Central memory CD4-positive, alpha-beta T cell (primary cell): ENCODE measurements around the gene PHOX2A.
"Not testable (repeated sequence)": the region's sequence is repeated elsewhere in the genome, so short reads cannot be mapped to it uniquely, and the experiment has no call there.

Experiments used
- DNase-seq: peaks from one replicate; pipeline ENCODE4 v3.0.0; 2022

Gene PHOX2A

DNA sequence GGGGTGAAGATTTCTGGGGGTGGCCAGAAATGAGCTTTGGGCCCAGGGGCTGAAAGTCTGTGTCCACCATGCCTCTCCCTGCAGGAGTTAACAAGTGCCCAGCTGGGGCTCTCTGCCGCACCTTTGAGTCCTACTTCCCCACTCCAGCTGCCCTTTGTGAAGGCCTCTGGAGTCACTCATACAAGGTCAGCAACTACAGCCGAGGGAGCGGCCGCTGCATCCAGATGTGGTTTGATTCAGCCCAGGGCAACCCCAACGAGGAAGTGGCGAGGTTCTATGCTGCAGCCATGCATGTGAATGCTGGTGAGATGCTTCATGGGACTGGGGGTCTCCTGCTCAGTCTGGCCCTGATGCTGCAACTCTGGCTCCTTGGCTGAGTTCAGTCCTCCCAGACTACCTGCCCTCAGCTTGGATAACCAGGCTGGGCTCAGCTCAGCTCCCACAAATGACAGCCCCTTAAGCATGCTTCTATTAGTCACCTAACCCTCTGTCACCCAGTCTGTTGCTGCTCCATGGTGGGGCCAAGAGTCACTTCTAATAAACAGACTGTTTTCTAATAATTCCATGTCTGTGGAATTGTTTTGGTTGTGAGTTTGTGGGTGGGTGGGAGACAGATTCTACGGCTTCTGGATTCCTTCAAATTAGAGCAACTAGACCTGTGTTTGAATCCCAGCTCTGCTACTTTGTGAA is 22.4 kb downstream of the PHOX2A start:
- DNase-seq: no peak

DNA sequence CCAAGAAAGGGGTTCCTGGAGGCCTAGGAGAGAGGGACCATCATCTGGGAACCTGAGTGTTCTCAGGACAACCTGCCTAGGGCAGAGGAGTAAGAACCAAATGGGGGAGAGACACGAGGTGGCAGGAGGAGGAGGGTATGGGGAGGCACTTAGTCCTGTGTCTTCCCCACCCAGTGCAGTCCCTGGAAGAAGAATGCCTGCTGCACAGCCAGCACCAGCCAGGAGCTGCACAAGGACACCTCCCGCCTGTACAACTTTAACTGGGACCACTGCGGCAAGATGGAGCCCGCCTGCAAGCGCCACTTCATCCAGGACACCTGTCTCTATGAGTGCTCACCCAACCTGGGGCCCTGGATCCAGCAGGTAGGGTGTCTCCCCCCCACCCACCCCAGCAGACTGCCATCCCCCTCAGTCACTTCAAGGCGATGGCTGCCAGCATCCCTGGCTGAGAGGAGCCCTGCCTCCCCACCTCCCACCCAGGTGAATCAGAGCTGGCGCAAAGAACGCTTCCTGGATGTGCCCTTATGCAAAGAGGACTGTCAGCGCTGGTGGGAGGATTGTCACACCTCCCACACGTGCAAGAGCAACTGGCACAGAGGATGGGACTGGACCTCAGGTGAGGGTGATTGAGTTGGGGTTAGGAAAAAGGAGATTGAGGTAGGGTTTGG is 23.1 kb downstream of the PHOX2A start:
- no peak for DNase-seq

DNA sequence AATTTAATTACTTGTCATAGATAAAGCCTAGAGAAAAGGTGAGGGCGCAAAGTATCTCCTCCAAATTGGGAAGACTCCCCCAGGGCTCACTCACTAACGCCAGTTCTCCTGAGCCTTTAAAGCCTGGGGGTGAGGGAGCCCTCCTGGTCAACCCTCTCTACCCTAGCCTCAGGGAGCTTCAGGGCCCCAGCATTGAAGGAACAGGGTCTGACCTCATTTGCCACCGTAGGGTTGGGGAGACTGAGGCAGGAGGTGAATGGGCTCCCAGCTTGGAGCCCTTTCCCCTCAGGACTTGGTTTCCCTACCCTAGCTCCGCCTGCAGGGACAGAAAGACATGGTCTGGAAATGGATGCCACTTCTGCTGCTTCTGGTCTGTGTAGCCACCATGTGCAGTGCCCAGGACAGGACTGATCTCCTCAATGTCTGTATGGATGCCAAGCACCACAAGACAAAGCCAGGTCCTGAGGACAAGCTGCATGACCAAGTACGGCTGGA is 25.7 kb downstream of the PHOX2A start:
- DNase-seq: no peak

GRCh38 chr11:72217841-72218240 is 26.1 kb downstream of the PHOX2A start:
- DNase-seq: no peak

DNA sequence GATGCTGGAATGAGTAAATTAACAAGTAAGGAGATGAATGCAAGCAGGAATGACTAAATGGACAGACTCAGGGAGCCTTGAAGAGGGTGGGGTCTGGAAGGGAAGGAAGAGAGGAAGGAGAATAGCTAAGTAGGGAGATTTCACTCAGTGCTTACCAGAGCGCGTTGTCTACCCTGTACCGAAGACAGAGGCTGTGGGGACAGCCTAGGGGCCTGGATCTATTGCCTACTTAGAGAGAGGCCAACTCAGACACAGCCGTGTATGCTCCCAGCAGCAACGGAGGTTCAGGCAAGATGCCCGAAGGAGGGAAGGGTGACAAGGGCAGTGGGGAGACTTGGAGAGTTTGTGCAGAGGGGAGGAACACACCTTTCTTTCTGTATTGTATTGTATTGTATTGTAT is 27.3 kb downstream of the PHOX2A start, which contains the start of gene FOLR2:
Gene FOLR2 (plus strand): TSS at position 157 of the 400 bp plus-strand sequence. CDS start 1,791 bp downstream, outside the sequence.
- DNase-seq: no peak

GRCh38 chr11:72209101-72209500 is 34.9 kb downstream of the PHOX2A start:
- DNase-seq: no peak

- no peak for DNase-seq
These were observed 35.7 kb downstream of the PHOX2A start for GRCh38 chr11:72208281-72208680.

DNA sequence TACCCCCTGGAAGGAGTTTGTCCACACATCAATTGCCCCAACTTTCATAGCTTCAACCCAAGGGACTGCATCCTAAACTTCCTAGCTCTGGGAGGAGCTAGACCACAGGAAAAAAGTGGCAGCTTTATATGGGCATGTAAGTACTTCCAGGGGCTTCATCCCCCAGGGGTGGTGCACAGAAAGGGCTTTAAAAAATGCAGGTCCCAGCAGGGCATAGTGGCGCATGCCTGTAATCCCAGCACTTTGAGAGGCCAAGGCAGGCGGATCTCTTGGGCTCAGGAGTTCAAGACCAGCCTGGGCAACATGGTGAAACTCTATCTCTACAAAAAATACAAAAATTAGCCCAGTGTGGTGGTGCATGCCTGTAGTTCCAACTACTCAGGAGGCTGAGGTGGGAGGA is 37.2 kb downstream of the PHOX2A start:
- DNase-seq: not testable (repeated sequence)

- no peak for DNase-seq
These were observed 39.1 kb downstream of the PHOX2A start for GRCh38 chr11:72204886-72205285.

- DNase-seq: no peak
These were observed 40.8 kb downstream of the PHOX2A start for GRCh38 chr11:72203163-72203562.

- no peak for DNase-seq
These were observed 41.4 kb downstream of the PHOX2A start for GRCh38 chr11:72202571-72202970.

DNA sequence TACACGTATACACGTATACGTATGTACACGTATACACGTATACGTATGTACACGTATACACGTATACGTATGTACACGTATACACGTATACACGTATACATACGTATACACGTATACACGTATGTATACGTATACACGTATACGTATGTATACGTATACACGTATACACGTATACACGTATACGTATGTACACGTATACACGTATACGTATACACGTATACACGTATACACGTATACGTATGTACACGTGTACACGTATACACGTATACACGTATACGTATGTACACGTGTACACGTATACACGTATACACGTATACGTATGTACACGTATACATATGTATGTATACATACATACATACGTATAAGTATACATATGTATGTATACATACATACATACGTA is 42.5 kb downstream of the PHOX2A start:
- DNase-seq: not testable (repeated sequence)

- DNase-seq: no peak
These were observed 48.3 kb downstream of the PHOX2A start for GRCh38 chr11:72195518-72196270.

- no peak for DNase-seq
These were observed 52.0 kb downstream of the PHOX2A start, which contains the start of gene FOLR1 for GRCh38 chr11:72191961-72192381. Gene FOLR1, plus strand, starts transcription at chr11:72192140. Its CDS starts 34 bp downstream, at chr11:72192174.

- DNase-seq: no peak
These were observed 53.3 kb downstream of the PHOX2A start for GRCh38 chr11:72190631-72191071.

GRCh38 chr11:72189455-72190250 is 54.3 kb downstream of the PHOX2A start:
- no peak for DNase-seq
